ENCODE measurements around the gene PRR11. TPM values are rescaled to one million over a fixed set of nuclear protein-coding genes. Genes with fewer than 3 reads are reported as not detected.

Gene PRR11
- total RNA-seq, 1 experiment from 2014 or later, result 48.5 TPM

DNA sequence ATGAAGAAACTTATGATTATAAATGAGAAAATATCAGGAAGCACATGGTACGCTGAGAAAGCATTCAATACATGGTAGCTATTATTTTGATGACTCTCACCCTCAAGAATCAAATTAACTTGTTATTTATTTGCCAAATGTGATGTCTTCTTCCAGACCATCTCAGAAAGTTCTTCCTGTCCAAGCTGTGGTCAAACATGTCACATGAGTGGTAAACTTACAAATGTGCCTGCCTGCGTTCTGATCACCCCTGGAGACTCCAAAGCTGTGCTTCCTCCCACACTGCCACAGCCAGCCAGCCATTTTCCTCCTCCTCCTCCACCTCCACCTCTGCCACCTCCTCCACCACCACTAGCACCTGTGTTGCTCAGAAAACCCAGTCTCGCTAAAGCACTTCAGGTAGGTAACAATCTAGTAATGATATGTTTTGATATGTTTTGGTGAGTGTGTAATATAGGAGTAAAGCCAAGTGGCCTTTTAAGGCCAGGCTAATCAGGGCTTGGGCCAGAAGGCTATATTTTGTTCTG lies 37.9 kb downstream of the PRR11 start:
- TF ChIP-seq, protein P1, sequence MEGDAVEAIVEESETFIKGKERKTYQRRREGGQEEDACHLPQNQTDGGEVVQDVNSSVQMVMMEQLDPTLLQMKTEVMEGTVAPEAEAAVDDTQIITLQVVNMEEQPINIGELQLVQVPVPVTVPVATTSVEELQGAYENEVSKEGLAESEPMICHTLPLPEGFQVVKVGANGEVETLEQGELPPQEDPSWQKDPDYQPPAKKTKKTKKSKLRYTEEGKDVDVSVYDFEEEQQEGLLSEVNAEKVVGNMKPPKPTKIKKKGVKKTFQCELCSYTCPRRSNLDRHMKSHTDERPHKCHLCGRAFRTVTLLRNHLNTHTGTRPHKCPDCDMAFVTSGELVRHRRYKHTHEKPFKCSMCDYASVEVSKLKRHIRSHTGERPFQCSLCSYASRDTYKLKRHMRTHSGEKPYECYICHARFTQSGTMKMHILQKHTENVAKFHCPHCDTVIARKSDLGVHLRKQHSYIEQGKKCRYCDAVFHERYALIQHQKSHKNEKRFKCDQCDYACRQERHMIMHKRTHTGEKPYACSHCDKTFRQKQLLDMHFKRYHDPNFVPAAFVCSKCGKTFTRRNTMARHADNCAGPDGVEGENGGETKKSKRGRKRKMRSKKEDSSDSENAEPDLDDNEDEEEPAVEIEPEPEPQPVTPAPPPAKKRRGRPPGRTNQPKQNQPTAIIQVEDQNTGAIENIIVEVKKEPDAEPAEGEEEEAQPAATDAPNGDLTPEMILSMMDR (IDR thresholded peaks at IDR 0.05; ENCODE audit: unreplicated experiment), result no peak
- ChIA-PET POLR2A (interaction anchor here (0.9 kb wide), 2 partner anchors 35 to 38 kb away, joined by 3 read pairs; partner anchors contain the start of gene SKA2), CTCF (interaction anchor here (0.6 kb wide), 1 partner anchor 20 kb away, joined by 4 read pairs; no protein-coding TSS in a partner anchor)
- peaks cover 10% of the 10 kb centered on the region for H3K36me3 Mint-ChIP-seq (ENCODE audit: insufficient read depth, unreplicated experiment)
- no peak overlapping the region for H3K27ac Mint-ChIP-seq (ENCODE audit: low read depth, unreplicated experiment)
- no TSS peak for BruUV-seq (replicated peaks)
- no peaks in the 10 kb centered on the region for H3K9me3 Mint-ChIP-seq (ENCODE audit: unreplicated experiment)
- no peak overlapping the region for H3K4me3 Mint-ChIP-seq (ENCODE audit: unreplicated experiment)
- H3K27me3 Mint-ChIP-seq (ENCODE audit: insufficient read depth, unreplicated experiment), result no peaks in the 10 kb centered on the region
- no peak for DNase-seq (ENCODE audit: unreplicated experiment)
- no peaks in the 10 kb centered on the region for H3K4me1 Mint-ChIP-seq (ENCODE audit: insufficient read depth, unreplicated experiment)
- intact Hi-C loops (cut with micrococcal nuclease), result no loop called here

DNA sequence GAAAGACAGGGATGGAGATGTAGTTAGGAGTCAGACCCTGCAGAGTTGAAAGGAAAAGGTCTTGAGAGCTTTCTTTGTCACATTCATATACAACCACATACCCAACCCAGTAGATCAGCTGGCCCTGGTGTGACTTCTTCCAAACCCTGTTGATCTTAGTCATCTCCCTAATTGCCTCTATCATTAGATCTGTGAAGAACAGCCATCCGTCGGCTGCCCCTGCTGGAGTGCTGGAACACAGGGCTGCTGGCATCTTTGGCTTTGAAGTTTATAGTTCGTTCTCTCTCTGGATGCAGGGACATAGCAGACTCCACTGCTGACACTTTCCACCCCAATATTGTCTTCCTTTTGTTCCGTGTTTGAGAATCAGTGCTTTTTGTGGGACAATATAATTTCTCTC lies 43.9 kb downstream of the PRR11 start:
- Mint-ChIP-seq H3K36me3 (ENCODE audit: insufficient read depth, unreplicated experiment) (peaks cover 18% of the 10 kb centered on the region), H3K4me3 (ENCODE audit: unreplicated experiment) (no peak overlapping the region), H3K27me3 (ENCODE audit: insufficient read depth, unreplicated experiment) (no peaks in the 10 kb centered on the region), H3K4me1 (ENCODE audit: insufficient read depth, unreplicated experiment) (no peaks in the 10 kb centered on the region), H3K9me3 (ENCODE audit: unreplicated experiment) (no peaks in the 10 kb centered on the region), H3K27ac (ENCODE audit: low read depth, unreplicated experiment) (no peak overlapping the region)
- TF ChIP-seq, protein P1 (IDR thresholded peaks at IDR 0.05; ENCODE audit: unreplicated experiment), result no peak
- POLR2A ChIA-PET, result no interaction called here
- no TSS peak for BruUV-seq (replicated peaks)
- CTCF ChIA-PET, result interaction anchor here (0.6 kb wide), 1 partner anchor 20 kb away, joined by 3 read pairs; no protein-coding TSS in a partner anchor
- DNase-seq (ENCODE audit: unreplicated experiment), result no peak
- intact Hi-C loops (cut with micrococcal nuclease), result no loop called here

DNA sequence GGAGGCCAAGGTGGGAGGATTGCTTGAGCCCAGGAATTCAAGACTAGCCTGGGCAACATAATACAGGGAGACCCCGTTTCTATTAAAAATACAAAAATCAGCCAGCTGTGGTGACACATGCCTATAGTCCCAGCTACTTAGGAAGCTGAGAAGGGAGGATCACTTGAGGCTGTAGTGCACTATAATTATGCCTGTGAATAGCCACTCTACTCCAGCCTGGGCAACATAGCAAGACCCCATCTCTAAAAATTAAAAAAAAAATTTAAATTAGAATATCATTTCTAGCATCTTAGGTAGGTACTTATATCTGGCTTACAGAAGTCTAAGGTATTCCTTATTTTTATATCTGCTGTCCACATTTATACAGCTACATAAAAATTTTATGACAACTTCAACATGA lies 46.8 kb downstream of the PRR11 start:
- Mint-ChIP-seq H3K27ac (ENCODE audit: low read depth, unreplicated experiment) (no peak overlapping the region), H3K4me3 (ENCODE audit: unreplicated experiment) (no peak overlapping the region), H3K36me3 (ENCODE audit: insufficient read depth, unreplicated experiment) (peaks cover 18% of the 10 kb centered on the region), H3K27me3 (ENCODE audit: insufficient read depth, unreplicated experiment) (no peaks in the 10 kb centered on the region), H3K4me1 (ENCODE audit: insufficient read depth, unreplicated experiment) (no peaks in the 10 kb centered on the region), H3K9me3 (ENCODE audit: unreplicated experiment) (no peaks in the 10 kb centered on the region)
- POLR2A ChIA-PET, result no interaction called here
- no TSS peak for BruUV-seq (replicated peaks)
- TF ChIP-seq, protein P1 (IDR thresholded peaks at IDR 0.05; ENCODE audit: unreplicated experiment), result no peak
- CTCF ChIA-PET, result no interaction called here
- intact Hi-C loops (cut with micrococcal nuclease), result no loop called here
- DNase-seq (ENCODE audit: unreplicated experiment), result no peak

DNA sequence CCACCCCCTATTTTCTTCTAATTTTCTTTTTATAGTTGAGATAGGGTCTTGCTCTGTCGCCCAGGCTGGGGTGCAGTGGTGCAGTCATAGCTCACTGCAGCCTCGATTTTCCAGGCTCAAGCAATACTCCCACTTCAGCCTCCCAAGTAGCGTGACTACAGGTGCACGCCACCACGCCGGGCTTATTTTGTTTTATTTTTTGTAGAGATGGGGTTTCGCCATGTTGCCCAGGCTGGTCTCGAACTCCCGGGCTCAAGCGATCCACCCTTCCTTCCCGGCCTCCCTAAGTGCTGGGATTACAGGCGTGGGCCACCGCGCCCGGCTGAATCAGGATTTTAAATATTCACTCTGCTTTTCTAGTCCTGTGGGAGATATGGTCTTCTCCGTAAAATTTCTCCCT lies 63.8 kb downstream of the PRR11 start:
- no peak overlapping the region for H3K27ac Mint-ChIP-seq (ENCODE audit: low read depth, unreplicated experiment)
- no peaks in the 10 kb centered on the region for H3K9me3 Mint-ChIP-seq (ENCODE audit: unreplicated experiment)
- TF ChIP-seq, protein P1 (IDR thresholded peaks at IDR 0.05; ENCODE audit: unreplicated experiment), result no peak
- CTCF ChIA-PET, result interaction anchor here (1.0 to 1.2 kb wide), 2 partner anchors 20 to 91 kb away, joined by 3 to 4 read pairs; no protein-coding TSS in a partner anchor
- no peaks in the 10 kb centered on the region for H3K36me3 Mint-ChIP-seq (ENCODE audit: insufficient read depth, unreplicated experiment)
- DNase-seq (ENCODE audit: unreplicated experiment), result no peak
- intact Hi-C loops (cut with micrococcal nuclease), result no loop called here
- no peaks in the 10 kb centered on the region for H3K27me3 Mint-ChIP-seq (ENCODE audit: insufficient read depth, unreplicated experiment)
- BruUV-seq (replicated peaks), result no TSS peak
- H3K4me1 Mint-ChIP-seq (ENCODE audit: insufficient read depth, unreplicated experiment), result peaks cover 5% of the 10 kb centered on the region
- peak overlapping the region; percentile 94 for H3K4me3 Mint-ChIP-seq (ENCODE audit: unreplicated experiment)
- POLR2A ChIA-PET, result interaction anchor here (1.6 to 3.1 kb wide), 2 partner anchors 9 to 91 kb away, joined by 4 to 26 read pairs; partner anchors contain the start of gene SMG8

Data from MCF 10A (cell line).